HG03039 (cell line): ENCODE results near the gene COG4.
"Not testable (repeated sequence)": the region's sequence is repeated elsewhere in the genome, so short reads cannot be mapped to it uniquely, and the experiment has no call there.

ENCODE experiments used
- ATAC-seq: cut with Tn5 transposase; IDR thresholded peaks from one replicate; pipeline ENCODE4 v1.9.1; 2021; ENCODE audit warnings: mild to moderate bottlenecking, moderate library complexity; ENCODE audit not compliant: unreplicated experiment

COG4 gene

DNA sequence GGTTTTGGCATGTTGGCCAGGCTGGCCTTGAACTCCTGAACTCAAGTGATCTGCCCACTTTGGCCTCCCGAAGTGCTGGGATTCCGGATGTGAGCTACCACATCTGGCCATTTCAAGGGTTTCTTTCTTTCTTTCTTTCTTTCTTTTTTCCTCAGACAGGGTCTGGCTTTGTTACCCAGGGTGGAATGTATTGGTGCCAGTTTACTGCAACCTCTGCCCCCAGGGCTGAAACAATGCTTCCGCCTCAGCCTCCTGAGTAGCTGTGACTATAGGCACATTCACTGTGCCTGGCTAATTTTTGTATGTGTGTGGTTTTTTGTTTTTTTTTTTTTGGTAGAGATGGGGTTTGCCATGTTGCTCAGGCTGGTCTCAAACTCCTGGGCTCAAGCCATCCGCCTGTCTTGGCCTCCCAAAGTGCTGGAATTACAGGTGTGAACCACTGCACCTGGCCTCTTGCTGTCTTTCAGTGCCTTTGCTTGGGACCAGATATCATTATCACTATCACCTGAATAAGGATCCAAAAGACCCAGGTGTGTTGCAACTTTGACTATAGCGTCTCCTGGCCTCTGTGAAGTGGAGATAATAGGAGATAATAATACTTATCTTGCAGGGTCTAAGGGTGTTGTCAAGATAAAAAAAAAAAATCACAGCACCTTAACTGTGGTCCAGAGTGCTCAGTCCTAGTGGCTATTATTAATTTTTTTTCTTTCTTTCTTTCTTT, 65.7 kb downstream of the COG4 start:
- no peak for ATAC-seq

DNA sequence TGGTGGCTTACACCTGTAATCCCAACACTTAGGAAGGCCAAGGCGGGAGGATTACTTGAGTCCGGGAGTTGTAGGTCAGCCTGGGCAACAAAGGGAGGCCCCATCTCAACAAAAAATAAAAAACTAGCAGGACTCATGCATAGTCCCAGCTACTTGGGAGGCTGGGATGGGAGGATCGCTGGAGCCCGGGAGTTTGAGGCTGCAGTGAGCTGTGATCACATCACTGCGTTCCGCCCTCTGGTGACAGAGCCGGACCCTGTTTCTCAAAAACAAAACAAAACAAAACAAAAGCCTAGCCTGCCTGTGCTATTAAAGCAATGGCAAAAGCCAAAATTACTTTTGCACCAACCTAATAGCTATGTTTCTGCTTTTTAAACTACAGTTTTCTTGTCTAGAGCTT, 67.4 kb downstream of the COG4 start:
- no peak for ATAC-seq

DNA sequence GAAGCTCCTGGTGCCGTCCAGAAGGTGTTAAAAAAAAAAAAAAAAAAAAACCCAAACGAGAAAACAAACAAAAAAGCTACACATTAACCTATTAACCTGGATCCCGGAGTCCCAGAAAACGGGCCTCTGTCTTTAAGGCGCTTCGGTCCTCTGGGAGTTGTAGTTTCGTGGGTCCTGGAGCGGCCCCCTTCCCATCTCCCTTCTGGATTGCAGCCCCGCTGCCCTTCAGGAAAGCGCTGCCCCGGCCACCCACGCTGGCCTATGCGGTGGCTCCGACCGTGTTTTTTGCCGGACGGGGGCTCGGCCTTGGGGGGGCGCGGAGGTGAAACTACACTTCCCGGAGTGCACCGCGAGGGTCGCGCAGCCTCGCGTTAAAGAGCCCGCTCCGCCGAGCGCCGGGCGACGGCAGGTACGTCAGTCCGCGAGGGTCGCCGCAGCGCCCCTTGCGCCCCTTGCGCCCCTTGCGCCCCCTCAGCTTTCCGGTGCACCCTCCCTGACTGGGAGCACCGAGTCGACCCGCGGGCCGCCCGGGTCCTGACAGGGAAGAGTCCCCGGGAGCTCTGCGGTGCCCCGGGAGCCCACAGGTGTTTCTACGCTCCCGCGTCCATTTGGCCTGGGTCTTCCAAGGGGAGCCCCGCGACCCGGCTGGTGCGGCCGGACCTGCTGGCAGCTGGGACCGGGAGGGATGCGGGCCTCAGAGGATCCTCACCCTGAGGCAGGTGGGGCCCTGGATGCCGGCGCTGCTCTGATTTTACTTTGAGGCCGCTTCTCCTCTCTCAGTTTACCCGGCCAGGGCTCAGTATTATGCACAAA, 68.9 kb downstream of the COG4 start, which contains the start of gene FCSK:
Gene FCSK (plus strand): TSS at position 374 of the 813 bp plus-strand sequence. CDS start 8,596 bp downstream, outside the sequence.
- ATAC-seq = peak; percentile 78

DNA sequence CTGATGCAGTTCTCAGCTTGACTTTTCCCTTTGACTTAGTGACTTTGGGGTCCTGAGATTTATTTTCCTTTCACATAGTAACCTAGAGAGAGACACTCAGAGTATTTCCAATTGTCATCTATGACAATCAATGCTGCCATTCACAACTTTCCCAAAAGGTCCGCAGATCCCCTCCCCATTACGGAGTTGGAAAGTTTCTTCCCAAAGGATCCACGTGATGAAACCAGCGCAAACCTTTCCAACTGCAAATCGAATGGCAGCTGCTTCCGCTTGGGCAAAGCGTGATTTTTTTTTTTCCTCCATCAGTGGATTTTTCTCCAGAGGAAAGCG, 69.5 kb downstream of the COG4 start:
- no peak for ATAC-seq

DNA sequence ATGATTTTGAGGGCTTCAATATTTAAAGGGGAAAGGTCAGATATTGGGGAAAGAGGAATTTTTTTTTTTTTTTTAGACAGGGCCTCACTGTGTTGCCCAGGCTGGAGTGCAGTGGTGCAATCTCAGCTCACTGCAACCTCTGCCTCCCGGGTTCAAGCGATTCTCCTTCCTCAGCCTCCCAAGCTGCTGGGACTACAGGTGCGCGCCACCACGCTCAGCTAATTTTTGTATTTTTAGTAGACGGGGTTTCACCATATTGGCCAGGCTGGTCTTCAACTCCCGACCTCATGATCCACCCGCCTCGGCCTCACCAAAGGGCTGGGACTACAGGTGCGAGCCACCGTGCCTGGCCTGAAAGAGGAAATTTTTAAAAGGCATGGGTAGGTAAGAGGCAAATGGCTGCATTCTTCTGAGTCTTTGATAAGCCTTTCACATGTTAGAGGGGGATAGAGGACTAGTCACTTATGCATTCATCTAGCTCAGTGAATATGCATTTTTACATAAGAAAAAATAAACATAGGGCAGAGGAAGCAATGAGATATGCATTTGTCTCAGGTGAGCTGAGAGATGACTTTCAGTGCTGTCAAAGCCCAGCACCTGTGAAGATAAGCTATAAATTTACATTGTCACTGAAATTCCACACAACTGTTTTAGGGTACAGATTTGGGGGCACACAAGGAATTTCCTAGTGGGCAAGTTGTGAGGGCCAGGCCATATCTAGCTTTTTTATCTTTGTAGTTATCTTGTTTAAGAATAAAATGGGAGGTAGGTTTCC, 70.0 kb downstream of the COG4 start:
- ATAC-seq = no peak

DNA sequence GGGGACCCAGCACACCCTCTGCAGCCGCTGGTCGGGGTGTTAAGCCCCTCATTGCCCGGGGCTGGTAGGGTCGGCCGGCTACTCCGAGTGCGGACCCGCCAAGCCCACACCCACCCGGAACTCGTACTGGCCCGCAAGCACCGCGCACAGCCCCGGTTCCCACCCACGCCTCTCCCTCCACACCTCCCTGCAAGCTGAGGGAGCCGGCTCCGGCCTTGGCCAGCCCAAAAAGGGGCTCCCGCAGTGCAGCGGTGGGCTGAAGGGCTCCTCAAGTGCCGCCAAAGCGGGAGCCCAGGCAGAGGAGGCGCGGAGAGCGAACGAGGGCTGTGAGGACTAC, 72.4 kb downstream of the COG4 start:
- not testable (repeated sequence) for ATAC-seq

DNA sequence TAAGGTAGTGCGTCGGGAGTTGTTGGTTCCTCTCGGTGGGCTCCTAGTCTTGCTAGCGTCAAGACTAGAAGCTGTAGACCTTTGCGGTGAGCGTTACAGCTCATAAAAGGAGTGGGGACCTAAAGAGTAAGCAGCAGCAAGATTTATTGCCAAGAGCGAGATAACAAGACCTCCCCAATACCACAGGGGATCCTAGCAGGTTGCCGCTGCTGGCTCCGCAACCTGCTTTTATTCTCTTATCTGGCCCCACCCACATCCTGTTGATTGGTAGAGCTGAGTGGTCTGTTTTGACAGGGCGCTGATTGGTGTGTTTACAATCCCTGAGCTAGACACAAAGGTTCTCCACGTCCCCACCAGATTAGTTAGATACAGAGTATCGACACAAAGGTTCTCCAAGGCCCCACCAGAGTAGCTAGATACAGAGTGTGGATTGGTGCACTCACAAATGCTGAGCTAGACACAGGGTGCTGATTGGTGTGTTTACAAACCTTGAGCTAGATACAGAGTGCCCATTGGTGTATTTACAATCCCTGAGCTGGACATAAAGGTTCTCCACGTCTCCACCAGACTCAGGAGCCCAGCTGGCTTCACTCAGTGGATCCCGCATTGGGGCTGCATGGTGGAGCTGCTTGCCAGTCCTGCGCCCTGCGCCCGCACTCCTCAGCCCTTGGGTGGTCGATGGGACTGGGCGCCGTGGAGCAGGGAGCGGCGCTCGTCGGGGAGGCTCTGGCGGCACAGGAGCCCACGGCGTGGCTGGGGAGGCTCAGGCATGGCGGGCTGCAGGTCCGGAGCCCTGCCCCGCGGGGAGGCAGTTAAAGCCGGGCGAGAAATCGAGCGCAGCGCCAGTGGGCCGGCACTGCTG, 73.0 kb downstream of the COG4 start:
- ATAC-seq = not testable (repeated sequence)

DNA sequence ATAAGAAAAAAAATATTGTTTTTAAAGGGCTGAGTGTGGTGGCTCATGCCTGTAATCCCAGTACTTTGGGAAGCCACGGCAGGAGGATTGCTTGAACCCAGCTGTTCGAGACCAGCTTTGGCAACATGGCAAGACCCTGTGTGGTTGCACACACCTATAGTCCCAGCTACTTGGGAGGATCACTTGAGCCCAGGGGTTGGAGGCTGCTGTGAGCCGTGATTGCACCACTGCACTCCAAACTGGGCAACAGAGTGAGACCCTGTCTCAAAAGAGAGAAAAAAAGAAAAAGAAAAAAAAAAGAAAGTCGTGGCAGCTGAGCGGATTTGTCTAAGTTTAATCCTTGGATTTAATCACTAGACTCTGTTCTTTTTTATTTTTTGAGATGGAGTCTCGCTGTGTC, 75.3 kb downstream of the COG4 start:
- no peak for ATAC-seq

DNA sequence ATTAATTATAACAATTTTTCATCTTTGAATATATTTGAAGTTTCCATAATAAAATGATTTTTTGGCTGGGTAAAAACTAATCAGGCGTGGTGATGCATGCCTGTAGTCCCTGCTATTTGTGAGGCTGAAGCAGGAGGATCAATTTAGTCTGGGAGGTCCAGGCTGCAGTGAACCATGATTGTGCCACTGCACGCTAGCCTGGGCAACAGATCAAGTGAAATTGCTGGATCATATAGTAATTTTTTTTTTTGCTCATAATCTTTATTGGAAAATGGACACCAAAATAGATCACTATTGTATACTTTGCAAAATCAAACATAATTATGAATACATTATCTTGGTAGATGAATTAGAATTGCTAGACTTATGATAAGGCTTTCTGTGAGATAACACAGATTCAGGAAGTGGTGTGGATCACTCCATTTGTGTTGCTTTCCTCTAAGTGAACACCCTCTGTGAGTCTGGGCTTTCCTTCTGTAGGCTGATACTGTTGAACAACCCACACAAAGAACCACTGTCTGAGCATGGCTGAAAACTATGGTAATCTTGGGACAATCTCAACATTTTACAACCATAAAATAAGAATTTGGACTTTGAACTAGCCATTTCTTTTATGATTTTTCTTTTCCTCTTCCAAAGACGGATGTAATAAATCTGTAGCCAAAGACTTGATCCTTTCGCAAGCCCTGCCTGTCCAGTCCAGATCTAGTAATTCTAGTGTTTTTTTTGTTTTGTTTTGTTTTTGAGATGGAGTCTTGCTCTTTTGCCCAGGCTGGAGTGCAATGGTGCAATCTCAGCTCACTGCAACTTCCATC, 78.9 kb downstream of the COG4 start:
- no peak for ATAC-seq

DNA sequence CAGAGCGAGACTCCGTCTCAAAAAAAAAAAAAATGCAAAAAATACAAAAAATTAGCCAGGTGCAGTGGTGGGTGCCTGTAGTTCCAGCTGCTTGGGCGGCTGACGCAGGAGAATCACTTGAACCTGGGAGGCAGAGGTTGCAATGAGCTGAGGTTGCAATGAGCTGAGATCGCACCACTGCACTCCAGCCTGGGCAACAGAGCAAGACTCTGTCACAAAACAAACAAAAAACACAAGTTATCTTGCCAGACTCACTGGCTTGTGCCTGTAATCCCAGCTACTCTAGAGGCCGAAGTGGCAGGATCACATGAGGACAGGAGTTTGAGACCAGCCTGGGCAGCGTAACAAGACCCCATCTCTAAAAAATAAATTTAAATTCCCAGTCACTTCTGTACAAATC, 81.0 kb downstream of the COG4 start:
- ATAC-seq = no peak

DNA sequence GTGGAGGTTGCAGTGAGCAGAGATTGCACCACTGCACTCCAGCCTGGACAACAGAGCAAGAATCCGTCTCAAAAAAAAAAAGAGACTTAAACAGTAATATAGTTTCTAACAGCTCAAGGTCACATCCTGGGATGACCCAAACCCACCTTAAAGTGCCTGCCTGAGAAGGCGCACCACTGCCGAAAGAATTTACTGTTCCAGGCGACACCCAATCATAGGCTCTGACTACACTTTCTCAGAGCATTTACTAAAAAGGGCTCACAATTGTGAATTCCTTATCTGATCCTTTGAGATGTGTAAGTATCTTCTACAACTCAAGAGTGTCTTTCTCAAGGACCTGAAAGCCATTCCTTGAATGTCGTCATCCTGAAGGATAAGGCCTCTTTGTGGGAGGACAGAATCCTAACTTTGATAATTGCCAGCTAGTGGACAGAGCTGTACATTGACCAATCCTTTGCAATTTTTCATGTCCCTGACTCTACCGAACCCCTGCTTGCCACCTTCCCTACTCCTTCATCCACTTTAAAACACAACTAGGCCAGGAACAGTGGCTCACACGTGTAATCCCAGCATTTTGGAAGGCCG, 81.9 kb downstream of the COG4 start:
- no peak for ATAC-seq

DNA sequence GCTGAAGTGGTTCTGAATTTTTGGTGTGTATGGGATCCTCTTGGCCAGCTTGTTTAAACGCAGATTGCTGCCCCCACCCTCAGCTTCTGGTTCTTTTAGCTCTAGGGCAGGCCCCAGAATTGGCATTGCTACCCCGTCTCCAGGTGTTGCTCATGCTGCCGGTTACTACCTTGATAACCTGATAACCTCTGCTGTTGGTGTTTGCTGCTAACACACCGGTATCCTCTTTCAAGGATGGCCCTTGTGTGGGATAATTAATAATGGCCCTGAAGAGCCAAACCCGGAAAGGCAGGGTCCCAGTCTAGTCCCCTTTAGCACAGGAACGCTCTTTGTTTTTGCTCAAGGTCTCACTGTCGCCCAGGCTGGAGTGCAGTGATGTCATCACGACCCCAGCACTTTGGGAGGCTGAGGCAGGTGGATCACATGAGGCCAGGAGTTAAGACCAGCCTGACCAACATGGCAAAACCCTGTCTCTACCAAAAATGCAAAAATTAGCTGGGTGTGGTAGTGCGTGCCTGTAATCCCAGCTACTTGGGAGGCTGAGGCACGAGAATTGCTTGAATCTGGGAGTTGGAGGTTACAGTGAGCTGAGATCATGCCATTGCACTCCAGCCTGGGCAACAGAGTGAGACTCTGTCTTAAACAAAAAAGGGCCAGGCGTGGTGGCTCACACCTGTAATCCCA, 83.2 kb downstream of the COG4 start:
- no peak for ATAC-seq

DNA sequence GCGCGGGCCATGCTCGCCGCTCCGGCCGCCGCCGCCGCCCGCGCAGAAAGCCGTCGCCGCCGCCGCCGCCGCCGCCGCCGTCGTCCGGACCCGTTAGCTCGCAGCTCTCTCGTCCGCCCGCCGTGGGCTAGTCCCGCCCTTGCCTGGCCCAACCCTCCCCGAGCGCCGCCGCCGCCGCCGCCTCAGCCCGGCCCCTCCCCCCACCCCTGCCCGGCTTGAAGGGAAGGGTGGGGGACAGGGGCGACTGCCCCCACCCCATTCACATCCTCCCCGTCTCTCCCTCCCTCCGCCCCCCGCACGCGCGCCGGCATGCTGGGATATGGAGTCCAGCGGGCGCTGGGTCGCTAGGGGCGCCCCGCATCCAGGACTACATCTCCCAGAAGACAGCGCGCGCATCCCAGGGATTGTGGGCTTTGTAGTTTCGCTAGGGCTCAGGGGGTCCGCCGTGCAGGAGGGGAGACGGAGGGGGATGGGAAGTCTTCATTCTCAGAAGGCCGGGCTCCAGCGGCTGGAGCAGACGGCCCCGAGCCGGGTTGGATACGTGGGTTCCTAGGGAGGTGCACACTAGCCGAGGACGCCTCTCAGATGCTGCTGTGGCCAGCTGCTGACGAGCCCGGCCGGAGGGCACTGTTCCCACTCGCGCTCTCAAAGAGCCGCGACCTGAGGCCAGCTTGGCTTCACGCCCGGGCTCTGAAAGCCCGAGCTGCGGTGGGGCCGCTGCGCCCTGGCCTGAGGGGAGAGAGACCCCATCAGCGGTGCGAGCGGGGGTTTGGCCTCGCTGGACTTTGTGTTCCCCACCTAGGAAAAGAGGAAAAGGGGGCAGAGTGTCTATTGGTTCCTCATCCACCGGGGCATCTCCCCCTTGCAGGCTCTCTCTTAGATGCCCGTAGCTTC, 84.1 kb downstream of the COG4 start, which contains the start of gene ST3GAL2:
Gene ST3GAL2 (minus strand): TSS at position 132 of the 894 bp plus-strand sequence. CDS start 40,570 bp downstream, outside the sequence.
- peak; percentile 81 for ATAC-seq

DNA sequence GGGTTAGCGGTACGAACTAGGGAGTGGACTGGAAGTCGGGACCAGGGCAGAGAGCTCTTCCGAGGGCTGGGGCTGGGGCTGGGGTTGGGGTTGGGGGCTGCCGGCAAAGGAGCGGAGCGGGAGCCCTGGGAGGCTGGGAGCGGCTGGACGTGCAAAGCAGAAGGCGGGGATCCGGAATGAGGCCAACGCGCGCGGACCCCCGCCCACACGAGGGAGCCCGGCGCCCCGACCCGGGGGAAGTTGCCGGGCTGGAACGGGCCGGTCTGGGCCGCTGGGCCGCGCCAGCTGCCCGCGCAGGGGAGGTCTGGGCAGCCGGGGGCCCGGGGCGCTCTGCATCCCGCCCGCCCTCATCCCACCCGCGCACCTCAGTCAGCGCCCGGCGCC, 84.8 kb downstream of the COG4 start:
- no peak for ATAC-seq

DNA sequence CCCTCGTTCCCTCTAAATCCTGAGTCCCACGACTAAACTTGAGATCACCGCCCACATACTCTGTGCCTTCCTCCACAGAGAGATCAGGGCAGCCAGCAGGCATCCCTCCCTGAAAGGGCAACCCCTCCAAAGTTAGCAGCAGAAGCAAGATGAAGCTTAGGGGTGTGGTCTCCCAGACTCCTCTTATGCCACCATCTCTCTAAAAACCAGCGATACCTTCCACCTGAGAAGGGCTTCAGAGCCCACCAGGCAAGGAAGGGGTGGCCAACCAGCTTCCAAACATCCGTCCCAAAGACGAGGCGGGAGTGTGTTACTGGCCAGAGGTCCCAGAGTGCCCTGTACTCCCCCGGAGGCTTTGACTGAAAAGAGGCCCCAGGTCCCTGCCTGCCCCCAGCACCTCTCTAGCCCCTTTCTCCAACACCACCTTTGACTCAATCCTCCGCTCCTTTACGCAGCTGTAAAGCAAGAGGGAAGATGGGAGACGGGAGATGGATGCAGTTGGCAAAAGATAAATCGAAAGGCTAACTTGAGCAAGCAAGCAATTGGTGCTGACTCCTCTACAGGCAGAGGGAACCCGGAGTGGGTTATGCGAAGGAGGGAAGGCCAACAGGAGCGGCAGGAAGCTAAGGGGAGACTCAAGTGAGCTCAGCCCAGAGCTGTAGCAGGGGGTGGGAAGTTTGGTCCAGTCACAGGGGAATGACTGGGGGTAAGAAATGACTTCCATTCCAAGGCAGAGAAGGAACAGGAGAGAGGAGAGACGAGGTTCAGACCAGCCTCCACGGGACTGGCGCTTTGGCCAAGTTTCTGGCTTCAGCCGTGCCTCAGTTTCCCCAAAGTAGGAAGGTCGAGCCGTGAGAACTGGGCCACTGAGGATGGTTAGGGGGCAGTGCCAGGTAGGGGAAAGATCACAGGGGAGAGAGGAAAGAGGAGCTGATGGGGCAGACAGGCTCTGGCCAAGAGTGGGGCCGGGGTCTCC, 85.5 kb downstream of the COG4 start:
- ATAC-seq = no peak

DNA sequence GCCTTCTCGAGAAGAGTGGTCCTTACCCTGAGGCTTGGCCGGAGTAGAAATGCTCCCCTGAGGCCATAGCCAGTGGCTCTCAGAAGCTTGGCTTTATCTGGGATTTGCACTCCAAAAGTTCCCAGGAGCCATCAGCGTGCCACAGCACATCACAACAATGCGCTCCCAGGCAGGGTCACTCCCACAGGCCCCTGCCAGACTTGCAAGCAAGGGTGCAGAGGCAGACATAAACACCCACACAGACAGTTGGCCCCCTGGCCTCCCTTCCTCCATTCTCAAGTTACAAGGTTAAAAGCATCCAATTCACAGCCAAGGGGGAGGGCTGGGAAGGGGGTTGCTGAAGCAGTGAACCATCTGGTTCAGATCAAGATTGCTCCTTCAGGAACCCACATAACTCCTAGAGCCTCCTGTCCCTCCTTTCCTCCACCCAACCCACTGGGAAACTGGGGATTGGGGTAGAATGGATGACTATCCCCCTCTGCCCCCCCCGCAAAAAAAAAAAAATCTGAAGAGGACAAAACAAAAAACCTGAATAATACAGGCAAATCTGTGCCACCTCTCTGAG, 86.3 kb downstream of the COG4 start:
- no peak for ATAC-seq
